Measurements from ENCODE around the gene ITGA4.

ITGA4 gene

GRCh38 chr2:181585732-181586131, 128.5 kb downstream of the ITGA4 start:
- peaks cover 16% of the 10 kb centered on the region for H3K4me1 Mint-ChIP-seq (ENCODE audit: low read depth)
- H3K4me3 Mint-ChIP-seq = no peak overlapping the region
- H3K27ac Mint-ChIP-seq = no peak overlapping the region
- no peak for DNase-seq (ENCODE audit: low spot score)
- H3K36me3 Mint-ChIP-seq (ENCODE audit: low read depth) = peaks cover 2% of the 10 kb centered on the region
- peaks cover 49% of the 10 kb centered on the region for H3K27me3 Mint-ChIP-seq (ENCODE audit: low read depth)
- H3K9me3 Mint-ChIP-seq = no peaks in the 10 kb centered on the region
